Stomach (tissue), 4 donors: ENCODE results near the gene TLE7.

Experiments used
- POLR2A ChIP-seq, 4 donors: fragments of 450-650 bp; IDR thresholded peaks; one replicate each; pipeline ENCODE4 v1.6.1; 2016; ENCODE audit warnings: antibody characterized with exemption in 4 of 4, control low read depth in 2 of 4, mild to moderate bottlenecking in 1 of 4, moderate library complexity in 1 of 4
- POLR2AphosphoS5 ChIP-seq, 3 donors: sonication (generic); formaldehyde crosslinking; IDR thresholded peaks; one replicate each; pipeline ENCODE4 v1.6.1; 2016; ENCODE audit warnings: antibody characterized with exemption in 3 of 3
- TF ChIP-seq, protein P1 (sequence below), 7 experiments: fragments of 450-650 bp in 4 of 7; fragments of 200-600 bp in 3 of 7; sonication (generic) in 3 of 7; IDR thresholded peaks; one replicate each; pipeline ENCODE4 v1.5.1; 2016 to 2019; ENCODE audit warnings: antibody characterized with exemption in 7 of 7, control low read depth in 2 of 7, mild to moderate bottlenecking in 1 of 7

DNA sequence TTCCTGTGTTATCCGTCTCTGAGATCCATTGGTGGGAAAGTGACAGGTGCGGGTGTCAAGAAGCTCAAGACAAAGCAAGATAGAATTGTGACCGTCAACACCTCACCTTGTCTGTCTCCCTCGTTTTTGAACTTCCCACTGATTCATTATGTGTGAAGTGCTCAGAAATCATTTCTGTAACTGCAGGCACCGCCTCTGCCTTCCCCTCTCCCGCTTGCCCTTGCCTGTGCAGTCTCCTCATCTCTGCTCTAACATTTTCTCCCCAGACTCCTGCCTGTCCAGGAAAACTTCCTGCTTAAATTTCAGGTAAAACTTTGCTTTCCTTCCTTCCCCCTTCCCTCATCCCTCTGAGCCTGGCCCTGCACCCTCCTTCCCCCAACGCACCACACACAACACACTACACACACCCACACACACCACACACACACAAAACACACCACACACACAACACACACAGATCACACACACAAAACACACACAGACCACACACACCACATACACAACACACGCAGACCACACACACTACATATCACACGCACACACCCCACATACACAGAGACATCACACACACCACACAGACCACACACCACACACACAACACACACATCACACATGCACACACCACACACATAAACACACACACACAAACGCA lies 57.7 kb downstream of the TLE7 start:
- TF ChIP-seq, protein P1, sequence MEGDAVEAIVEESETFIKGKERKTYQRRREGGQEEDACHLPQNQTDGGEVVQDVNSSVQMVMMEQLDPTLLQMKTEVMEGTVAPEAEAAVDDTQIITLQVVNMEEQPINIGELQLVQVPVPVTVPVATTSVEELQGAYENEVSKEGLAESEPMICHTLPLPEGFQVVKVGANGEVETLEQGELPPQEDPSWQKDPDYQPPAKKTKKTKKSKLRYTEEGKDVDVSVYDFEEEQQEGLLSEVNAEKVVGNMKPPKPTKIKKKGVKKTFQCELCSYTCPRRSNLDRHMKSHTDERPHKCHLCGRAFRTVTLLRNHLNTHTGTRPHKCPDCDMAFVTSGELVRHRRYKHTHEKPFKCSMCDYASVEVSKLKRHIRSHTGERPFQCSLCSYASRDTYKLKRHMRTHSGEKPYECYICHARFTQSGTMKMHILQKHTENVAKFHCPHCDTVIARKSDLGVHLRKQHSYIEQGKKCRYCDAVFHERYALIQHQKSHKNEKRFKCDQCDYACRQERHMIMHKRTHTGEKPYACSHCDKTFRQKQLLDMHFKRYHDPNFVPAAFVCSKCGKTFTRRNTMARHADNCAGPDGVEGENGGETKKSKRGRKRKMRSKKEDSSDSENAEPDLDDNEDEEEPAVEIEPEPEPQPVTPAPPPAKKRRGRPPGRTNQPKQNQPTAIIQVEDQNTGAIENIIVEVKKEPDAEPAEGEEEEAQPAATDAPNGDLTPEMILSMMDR (IDR thresholded peaks at IDR 0.05), result no peak
- TF ChIP-seq POLR2AphosphoS5 (IDR thresholded peaks at IDR 0.05), result no peak
- TF ChIP-seq POLR2A (IDR thresholded peaks at IDR 0.05), result no peak
